GM10266 (cell line): ENCODE data around the gene ACP5.
"Not testable (repeated sequence)": the region's sequence is repeated elsewhere in the genome, so short reads cannot be mapped to it uniquely, and the experiment has no call there.

ENCODE experiments used
- DNase-seq: peaks from one replicate; pipeline ENCODE4 v3.0.0; 2012; ENCODE audit errors: extremely low spot score
- TF ChIP-seq, protein P1 (sequence below): IDR thresholded peaks from 2 replicates; pipeline ENCODE4 v1.5.1; 2012; ENCODE audit warnings: mild to moderate bottlenecking, low read depth; ENCODE audit not compliant: control insufficient read depth, insufficient read depth; ENCODE audit errors: missing control alignments

The ACP5 gene

DNA sequence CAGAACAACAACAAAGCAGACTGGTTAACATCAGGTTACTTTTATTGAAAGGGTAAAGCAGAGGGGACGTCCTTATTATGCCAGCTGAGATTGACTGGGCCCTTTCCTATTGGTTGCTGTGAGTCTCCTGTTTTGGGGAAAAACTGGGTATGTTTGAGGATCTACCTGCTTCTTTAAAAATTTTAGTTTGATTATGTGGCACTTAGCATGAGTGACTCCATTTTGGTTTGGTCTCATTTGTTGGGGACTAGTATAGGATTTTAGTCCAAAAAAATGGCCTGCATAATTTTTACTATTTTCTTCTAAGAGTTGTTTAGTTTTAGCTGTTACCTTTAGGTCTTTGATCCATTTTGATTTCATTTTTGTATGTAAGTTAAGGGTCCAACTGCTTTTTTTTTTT lies 34.3 kb upstream of the ACP5 start:
- DNase-seq, result no peak
- TF ChIP-seq, protein P1, sequence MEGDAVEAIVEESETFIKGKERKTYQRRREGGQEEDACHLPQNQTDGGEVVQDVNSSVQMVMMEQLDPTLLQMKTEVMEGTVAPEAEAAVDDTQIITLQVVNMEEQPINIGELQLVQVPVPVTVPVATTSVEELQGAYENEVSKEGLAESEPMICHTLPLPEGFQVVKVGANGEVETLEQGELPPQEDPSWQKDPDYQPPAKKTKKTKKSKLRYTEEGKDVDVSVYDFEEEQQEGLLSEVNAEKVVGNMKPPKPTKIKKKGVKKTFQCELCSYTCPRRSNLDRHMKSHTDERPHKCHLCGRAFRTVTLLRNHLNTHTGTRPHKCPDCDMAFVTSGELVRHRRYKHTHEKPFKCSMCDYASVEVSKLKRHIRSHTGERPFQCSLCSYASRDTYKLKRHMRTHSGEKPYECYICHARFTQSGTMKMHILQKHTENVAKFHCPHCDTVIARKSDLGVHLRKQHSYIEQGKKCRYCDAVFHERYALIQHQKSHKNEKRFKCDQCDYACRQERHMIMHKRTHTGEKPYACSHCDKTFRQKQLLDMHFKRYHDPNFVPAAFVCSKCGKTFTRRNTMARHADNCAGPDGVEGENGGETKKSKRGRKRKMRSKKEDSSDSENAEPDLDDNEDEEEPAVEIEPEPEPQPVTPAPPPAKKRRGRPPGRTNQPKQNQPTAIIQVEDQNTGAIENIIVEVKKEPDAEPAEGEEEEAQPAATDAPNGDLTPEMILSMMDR, result no peak

DNA sequence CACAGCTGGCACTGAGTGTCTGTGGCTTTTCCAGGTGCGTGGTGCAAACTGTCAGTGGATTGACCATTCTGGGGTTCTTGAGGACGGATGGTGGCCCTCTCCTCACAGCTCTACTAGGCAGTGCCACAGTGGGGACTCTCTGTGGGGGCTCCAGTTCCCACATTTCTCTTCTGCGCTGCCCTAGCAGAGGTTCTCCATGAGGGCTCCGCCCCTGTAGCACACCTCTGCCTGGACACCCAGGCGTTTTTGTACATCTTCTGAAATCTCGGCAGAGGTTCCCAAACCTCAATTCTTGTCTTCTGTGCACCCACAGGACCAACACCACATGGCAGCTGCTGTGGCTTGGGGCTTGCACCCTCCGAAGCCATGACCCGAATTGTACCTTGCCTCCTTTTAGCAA lies 29.0 kb upstream of the ACP5 start:
- TF ChIP-seq, protein P1, result no peak

DNA sequence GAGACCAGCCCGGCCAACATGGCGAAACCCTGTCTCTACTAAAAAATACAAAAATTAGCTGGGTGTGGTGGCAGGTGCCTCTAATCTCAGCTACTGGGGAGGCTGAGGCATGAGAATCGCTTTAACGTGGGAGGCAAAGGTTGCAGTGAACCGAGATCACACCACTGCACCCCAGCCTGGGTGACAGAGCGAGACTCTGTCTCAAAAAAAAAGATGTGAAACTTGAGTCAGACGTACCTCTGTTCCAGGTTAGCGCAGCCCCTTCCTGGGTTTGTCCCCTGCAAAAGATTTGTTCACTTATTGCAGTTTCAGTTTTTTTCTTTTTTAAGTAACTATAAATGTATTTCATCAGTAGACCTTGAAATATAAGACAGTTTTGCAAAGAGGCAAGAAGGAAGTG lies 22.3 kb upstream of the ACP5 start:
- not testable (repeated sequence) for DNase-seq

More for the DNA sequence above, 29.0 kb upstream of the ACP5 start:
- no peak for DNase-seq

DNA sequence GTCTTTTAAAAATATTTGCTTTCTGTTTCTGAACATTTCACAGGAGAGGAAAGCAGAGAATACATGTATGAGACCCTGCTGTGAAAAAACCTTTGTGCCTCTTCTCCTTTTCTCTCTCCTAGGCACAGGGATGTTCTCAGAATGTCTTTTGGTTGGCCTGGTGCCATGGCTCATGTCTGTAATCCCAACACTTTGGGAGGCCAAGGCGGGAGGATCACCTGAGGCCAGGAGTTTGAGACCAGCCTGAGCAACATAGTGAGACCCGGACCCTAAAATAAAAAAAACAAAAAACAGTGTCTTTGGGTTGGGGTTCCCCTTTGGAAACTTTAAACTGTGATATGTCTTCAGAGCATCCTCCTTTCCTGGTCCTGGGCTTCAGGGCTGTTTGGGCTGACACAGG lies 21.3 kb upstream of the ACP5 start:
- TF ChIP-seq, protein P1, result no peak

DNA sequence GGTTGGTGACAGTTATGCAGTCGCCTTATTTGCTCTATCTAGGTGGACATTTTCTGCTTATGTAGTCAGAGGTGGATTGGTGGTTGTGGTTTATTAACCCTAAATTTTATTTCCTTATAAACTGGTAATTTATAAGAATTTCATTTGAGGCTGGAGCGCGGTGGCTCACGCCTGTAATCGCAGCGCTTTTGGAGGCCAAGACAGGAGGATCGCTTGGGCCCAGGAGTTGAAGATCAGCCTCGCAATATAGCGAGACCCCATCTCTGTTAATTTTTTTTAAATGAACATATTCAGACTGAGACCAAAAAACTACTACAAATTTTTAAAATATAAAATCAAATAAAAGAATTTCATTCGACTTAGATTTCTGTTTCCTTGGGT lies 20.6 kb upstream of the ACP5 start:
- TF ChIP-seq, protein P1, result no peak
- no peak for DNase-seq

More for the DNA sequence above, 21.3 kb upstream of the ACP5 start:
- DNase-seq, result no peak

DNA sequence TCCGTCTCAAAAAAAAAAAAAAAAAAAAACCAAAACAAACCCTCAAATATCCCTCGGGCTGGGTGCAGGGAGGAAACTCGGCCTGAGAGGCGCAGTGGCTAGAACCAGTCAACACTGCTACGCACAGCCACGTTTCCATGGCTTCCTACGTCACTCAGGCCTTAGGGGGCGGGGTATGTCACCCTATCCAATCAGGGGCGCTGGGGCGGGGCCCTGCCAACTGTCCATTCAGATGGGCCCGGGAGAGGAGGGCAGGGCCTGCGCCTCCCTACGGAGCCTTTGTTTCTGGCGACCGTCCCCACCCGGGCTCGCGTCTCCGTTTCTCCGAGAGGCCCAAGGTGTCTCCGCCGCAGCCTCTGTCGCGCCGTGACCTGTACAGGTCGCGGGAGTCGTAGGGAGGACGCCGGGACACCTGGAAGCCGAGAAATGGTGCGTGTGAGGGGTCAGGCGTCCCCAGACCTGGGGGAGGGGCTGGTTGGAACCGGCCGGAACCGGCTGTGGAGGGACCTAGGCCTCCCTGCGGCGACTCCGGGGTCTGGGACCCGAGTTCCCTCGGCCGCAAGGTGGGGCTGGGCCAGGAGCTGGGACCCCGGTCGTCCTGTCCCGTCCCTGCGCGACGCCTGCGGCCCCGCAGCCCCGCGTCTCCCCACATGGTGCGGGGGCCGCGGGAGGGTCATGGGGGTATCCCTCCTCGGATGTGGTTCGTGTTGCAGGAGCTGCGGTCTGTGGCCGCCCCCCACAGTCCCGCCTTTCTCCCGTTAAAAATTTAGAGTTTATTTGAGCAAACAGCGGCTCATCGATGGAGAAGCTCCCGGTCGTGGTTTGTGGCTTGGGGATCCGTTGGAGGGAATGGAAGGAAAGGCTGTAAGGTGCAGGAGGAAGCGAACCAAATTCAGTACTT lies 20.0 kb upstream of the ACP5 start, which contains the start of gene ZNF627:
Gene ZNF627 (plus strand): TSS at position 282 of the 901 bp plus-strand sequence. CDS start 145 bp downstream, at position 427.
- TF ChIP-seq, protein P1, result peak; percentile 4
- DNase-seq, result peak; percentile 97

DNA sequence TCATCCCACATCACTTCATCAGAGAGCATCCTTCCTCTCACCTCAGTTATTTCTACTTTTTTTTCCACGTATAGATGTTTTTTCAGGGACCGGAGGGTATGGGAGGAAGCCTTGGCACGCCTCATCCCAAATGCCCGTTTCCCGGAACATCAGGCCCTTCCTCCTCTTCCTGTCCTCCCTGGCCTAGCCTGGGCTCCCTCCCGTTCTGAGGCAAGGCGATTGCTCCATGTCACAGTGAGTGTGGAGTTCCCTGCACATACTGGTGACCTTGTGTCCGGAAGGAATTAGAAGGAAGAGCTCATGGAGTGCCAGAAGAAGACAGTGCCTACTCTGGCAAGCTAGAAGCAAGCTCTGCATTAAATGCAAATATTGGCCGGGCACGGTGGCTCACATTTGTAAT lies 18.7 kb upstream of the ACP5 start:
- no peak for DNase-seq
- TF ChIP-seq, protein P1, result no peak

DNA sequence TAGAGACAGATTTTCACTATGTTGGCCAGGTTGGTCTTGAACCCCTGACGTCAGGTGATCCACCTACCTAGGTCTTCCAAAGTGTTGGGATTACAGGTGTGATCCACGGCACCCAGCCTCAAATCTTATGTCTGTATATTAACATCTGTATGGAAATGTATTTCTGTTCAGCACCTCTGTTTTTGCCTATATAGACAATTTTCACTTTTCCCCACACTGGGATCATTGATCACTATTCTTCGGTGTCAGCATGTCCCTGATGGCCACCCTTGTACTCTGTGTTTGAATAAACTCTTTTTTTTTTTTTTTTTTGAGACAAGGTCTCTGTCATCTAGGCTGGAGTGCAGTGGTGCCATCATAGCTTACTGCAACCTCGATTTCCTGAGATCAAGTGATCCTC lies 16.6 kb upstream of the ACP5 start:
- no peak for DNase-seq
- TF ChIP-seq, protein P1, result no peak
